K562 (cell line): ENCODE data around the gene TRNAU1AP. TPM values are rescaled to one million over a fixed set of nuclear protein-coding genes. Genes with fewer than 3 reads are reported as not detected.

ENCODE experiments used
- BHLHE40 ChIP-seq: IDR thresholded peaks from 2 replicates; pipeline ENCODE4 v1.6.1; 2011; ENCODE audit warnings: low read length, improper control_type of control experiment
- DDX20 ChIP-seq: fragments of 450-650 bp; IDR thresholded peaks from 2 replicates; pipeline ENCODE4 v1.6.1; 2016; ENCODE audit warnings: missing genetic modification characterization, low read depth, mild to moderate bottlenecking, missing compliant biosample characterization, moderate library complexity
- DNMT1 ChIP-seq: fragments of 450-650 bp; IDR thresholded peaks from 2 replicates; pipeline ENCODE4 v1.6.1; 2016; ENCODE audit warnings: antibody characterized with exemption, mild to moderate bottlenecking
- EZH2 ChIP-seq: IDR thresholded peaks from 2 replicates; pipeline ENCODE4 v1.6.1; 2012; ENCODE audit warnings: low read depth, mild to moderate bottlenecking, inconsistent platforms, low read length, borderline replicate concordance
- GABPA ChIP-seq: fragments of 200-800 bp; sonication (Bioruptor generic); conservative IDR thresholded peaks from 2 replicates; pipeline ENCODE4 v1.6.1; 2016; ENCODE audit warnings: low read depth, missing genetic modification characterization, missing compliant biosample characterization
- HSF4 ChIP-seq: fragments of 250-450 bp; sonication (Bioruptor Pico); IDR thresholded peaks from 2 replicates; pipeline ENCODE4 v2.1.2; 2022; ENCODE audit warnings: mild to moderate bottlenecking, moderate library complexity, borderline replicate concordance
- JUNB ChIP-seq: fragments of 450-650 bp; formaldehyde crosslinking; conservative IDR thresholded peaks from 2 replicates; pipeline ENCODE4 v1.4.0; 2020; ENCODE audit warnings: mild to moderate bottlenecking
- LCOR ChIP-seq: sonication (generic); formaldehyde crosslinking; IDR thresholded peaks from 2 replicates; pipeline ENCODE4 v1.8.0; 2022; ENCODE audit warnings: mild to moderate bottlenecking, missing genetic modification reagents
- PML ChIP-seq: IDR thresholded peaks from 2 replicates; pipeline ENCODE4 v1.6.1; 2012; ENCODE audit warnings: low read length, inconsistent platforms
- POLR2G ChIP-seq: fragments of 200-400 bp; formaldehyde crosslinking; IDR thresholded peaks from 2 replicates; pipeline ENCODE4 v1.6.1; 2017; ENCODE audit warnings: low read depth, mild to moderate bottlenecking, antibody characterized with exemption, low read length, moderate library complexity
- RBM25 ChIP-seq: fragments of 200-400 bp; formaldehyde crosslinking; IDR thresholded peaks from 2 replicates; pipeline ENCODE4 v1.6.1; 2018; ENCODE audit warnings: low read length, low read depth, moderate library complexity; ENCODE audit not compliant: severe bottlenecking
- RBM34 ChIP-seq: fragments of 200-400 bp; formaldehyde crosslinking; IDR thresholded peaks from 2 replicates; pipeline ENCODE4 v1.6.1; 2018; ENCODE audit warnings: low read length, borderline replicate concordance; ENCODE audit not compliant: insufficient read depth
- RUNX1 ChIP-seq: sonication (generic); IDR thresholded peaks from 2 replicates; pipeline ENCODE4 v1.6.1; 2016; ENCODE audit warnings: antibody characterized with exemption, low read depth
- SAFB2 ChIP-seq: fragments of 200-400 bp; formaldehyde crosslinking; IDR thresholded peaks from 2 replicates; pipeline ENCODE4 v1.6.1; 2018; ENCODE audit warnings: borderline replicate concordance, low read length, low read depth, moderate library complexity; ENCODE audit not compliant: severe bottlenecking
- SMAD3 ChIP-seq: fragments of 450-650 bp; formaldehyde crosslinking; conservative IDR thresholded peaks from 2 replicates; pipeline ENCODE4 v1.4.0; 2020; ENCODE audit warnings: mild to moderate bottlenecking
- SMARCE1 ChIP-seq: fragments of 450-650 bp; IDR thresholded peaks from 2 replicates; pipeline ENCODE4 v1.7.1; 2016; ENCODE audit warnings: mild to moderate bottlenecking
- SRF ChIP-seq, 2 experiments: fragments of 250-450, 450-650 bp in 1 of 2; sonication (Bioruptor Pico) in 1 of 2; sonication (generic) in 1 of 2; formaldehyde crosslinking; IDR thresholded peaks; 2 replicates each; pipeline versions ENCODE4 v1.5.0 to v1.5.1; 2020 to 2022; ENCODE audit warnings: mild to moderate bottlenecking in 1 of 2, missing genetic modification reagents in 1 of 2
- ZBTB17 ChIP-seq: fragments of 450-650 bp; formaldehyde crosslinking; IDR thresholded peaks from 2 replicates; pipeline ENCODE4 v1.4.0; 2020; ENCODE audit warnings: mild to moderate bottlenecking
- ZBTB5 ChIP-seq: fragments of 450-650 bp; IDR thresholded peaks from 2 replicates; pipeline ENCODE4 v1.6.1; 2017; ENCODE audit warnings: antibody characterized with exemption
- ZNF280B ChIP-seq: fragments of 250-450 bp; sonication (Bioruptor Pico); IDR thresholded peaks from 2 replicates; pipeline ENCODE4 v1.5.1; 2021; ENCODE audit warnings: mild to moderate bottlenecking
- ZNF3 ChIP-seq: fragments of 250-450 bp; sonication (Bioruptor Pico); IDR thresholded peaks from 2 replicates; pipeline ENCODE4 v1.5.0; 2021; ENCODE audit warnings: mild to moderate bottlenecking, moderate library complexity
- ZNF41 ChIP-seq: fragments of 250-450 bp; sonication (Bioruptor Pico); conservative IDR thresholded peaks from 2 replicates; pipeline ENCODE4 v1.4.0; 2020; ENCODE audit warnings: mild to moderate bottlenecking
- ZNF507 ChIP-seq: conservative IDR thresholded peaks from 2 replicates; pipeline ENCODE4 v1.6.1; 2017; ENCODE audit warnings: missing genetic modification characterization, missing compliant biosample characterization
- ZNF830 ChIP-seq: fragments of 250-450 bp; sonication (Bioruptor Pico); IDR thresholded peaks from 2 replicates; pipeline ENCODE4 v1.5.0; 2021; ENCODE audit warnings: mild to moderate bottlenecking
- ZSCAN32 ChIP-seq: fragments of 450-650 bp; formaldehyde crosslinking; IDR thresholded peaks from 2 replicates; pipeline ENCODE4 v1.4.0; 2020; ENCODE audit warnings: mild to moderate bottlenecking, moderate library complexity
- polyA plus RNA-seq, 8 experiments: library from polyadenylated mRNA; depleted of rRNA in 4 of 8; stranded (reverse) in 5 of 8; unstranded in 3 of 8; fragments of >200 nt; fragmentation: Nextera tagmentation in 2 of 8; fragmentation: Illumina TruSeq in 1 of 8; extraction: Ambion mirVana in 2 of 8; extraction: Trizol in 1 of 8; gene quantifications; 2 replicates each; pipeline versions ENCODE4 v1.2.1 to v1.2.3, GENCODE V29; 2011 to 2014; ENCODE audit warnings: inconsistent platforms in 1 of 8, missing spikeins in 1 of 8
- total RNA-seq, 7 experiments: library from RNA; depleted of rRNA in 6 of 7; stranded (reverse); fragments of >200 nt in 6 of 7; fragmentation: Illumina TruSeq in 2 of 7; extraction: Trizol in 2 of 7; gene quantifications; 2 replicates each; pipeline versions ENCODE4 v1.2.1 to v1.2.3, GENCODE V29; 2011 to 2021; ENCODE audit warnings: low replicate concordance in 1 of 7

TRNAU1AP gene
- total and polyA plus RNA-seq, 9 of the 15 experiments (the other 6 are each of a cell fraction or from before 2014, with no cell fraction given) = 34.9 to 110 (median 46.3) TPM

GRCh38 chr1:28552758-28553663, at the start of gene TRNAU1AP (continued):
- peak; percentile 20; the same call in 1 of the 2 replicates for TF ChIP-seq SMARCE1
- TF ChIP-seq GABPA (tag) = peak; percentile 55
- no peak for TF ChIP-seq RUNX1
- no peak for TF ChIP-seq SMAD3
- TF ChIP-seq ZNF3 (CRISPR knock-in tag) = no peak
- no peak for TF ChIP-seq ZBTB17 (CRISPR knock-in tag)
- TF ChIP-seq LCOR (CRISPR knock-in tag) = peak; percentile 71
- TF ChIP-seq PML = peak; percentile 71
- no peak for TF ChIP-seq ZNF280B
- no peak; the same call in 1 of the 2 replicates for TF ChIP-seq HSF4 (CRISPR knock-in tag)
- no peak for TF ChIP-seq DNMT1
- TF ChIP-seq ZNF507 (tag) = no peak
- TF ChIP-seq RBM34 = no peak
- no peak for TF ChIP-seq EZH2
- TF ChIP-seq POLR2G = peak; percentile 93
- TF ChIP-seq RBM25 = peak; percentile 4
- TF ChIP-seq ZNF830 (CRISPR knock-in tag) = no peak
- TF ChIP-seq SRF (CRISPR knock-in tag; IDR thresholded peaks at IDR 0.05) = peak in 1 of 2 experiments; percentile 84; a peak in 2 of 4 replicates
- no peak for TF ChIP-seq ZNF41 (CRISPR knock-in tag)
- TF ChIP-seq DDX20 (tag) = no peak
- no peak for TF ChIP-seq ZBTB5
- no peak for TF ChIP-seq BHLHE40
- no peak for TF ChIP-seq JUNB (CRISPR knock-in tag)
- no peak for TF ChIP-seq ZSCAN32
- no peak for TF ChIP-seq SAFB2
